GM18517 (cell line): Measurements from ENCODE around the gene ECM2.

ENCODE experiments used
- ATAC-seq: cut with Tn5 transposase; IDR thresholded peaks from one replicate; pipeline ENCODE4 v1.9.1; 2021; ENCODE audit warnings: mild to moderate bottlenecking, moderate library complexity; ENCODE audit not compliant: unreplicated experiment

ECM2 gene

DNA sequence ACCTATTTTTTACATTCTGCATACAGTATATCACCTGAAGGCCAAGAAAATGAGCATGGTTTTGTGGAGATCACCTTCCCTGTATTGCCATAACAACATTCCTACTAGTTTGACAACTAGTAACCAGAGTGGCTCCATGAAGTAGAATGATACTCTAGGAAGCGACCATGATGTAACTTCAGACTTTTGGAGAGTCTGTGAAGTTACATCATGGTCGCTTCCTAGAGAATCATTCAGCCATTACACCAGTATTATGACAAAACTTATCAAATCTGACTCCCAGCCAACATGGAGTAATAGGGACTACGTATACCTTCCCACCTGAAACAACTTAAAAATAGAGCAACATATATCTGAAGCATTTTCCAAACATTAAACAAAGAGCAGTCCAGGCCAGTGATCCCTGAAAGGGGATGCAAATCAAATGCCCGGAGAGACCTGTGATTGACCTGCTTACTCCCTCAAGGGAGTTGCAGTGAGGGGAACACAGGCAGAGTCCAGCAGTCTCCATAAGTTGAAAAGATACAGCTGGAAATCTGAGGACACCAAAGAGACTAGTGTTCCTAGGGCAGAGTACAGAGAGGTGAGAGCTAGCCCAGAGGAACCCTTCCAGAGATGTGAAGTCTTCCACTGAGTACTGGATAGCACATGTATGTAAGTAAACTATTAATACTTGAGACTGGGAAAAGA lies 7.8 kb downstream of the ECM2 start:
- ATAC-seq, result no peak

GRCh38 chr9:92527291-92527828 lies 8.4 kb downstream of the ECM2 start:
- no peak for ATAC-seq

GRCh38 chr9:92525306-92525705 lies 10.5 kb downstream of the ECM2 start:
- no peak for ATAC-seq

- no peak for ATAC-seq
These were observed 10.9 kb downstream of the ECM2 start for GRCh38 chr9:92524881-92525280.

GRCh38 chr9:92522983-92523970 lies 12.5 kb downstream of the ECM2 start:
- ATAC-seq, result no peak

DNA sequence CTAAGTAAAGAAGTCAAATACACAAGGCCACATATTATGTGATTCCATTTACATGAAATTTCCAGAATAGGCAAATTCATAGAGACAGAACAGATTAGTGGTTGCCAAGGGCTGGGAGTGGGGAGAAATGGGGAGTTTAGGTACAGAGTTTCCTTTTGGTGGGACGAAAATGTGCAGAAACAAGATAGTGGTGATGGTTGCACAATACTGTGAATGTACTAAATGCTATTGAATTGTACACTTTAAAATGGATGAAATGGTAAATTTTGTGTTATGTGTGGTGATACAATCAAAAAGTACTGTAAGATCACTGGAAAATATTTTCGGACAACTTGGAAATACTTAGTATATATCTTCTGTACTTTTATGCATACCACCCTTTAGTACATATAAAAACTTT lies 15.0 kb downstream of the ECM2 start:
- no peak for ATAC-seq

DNA sequence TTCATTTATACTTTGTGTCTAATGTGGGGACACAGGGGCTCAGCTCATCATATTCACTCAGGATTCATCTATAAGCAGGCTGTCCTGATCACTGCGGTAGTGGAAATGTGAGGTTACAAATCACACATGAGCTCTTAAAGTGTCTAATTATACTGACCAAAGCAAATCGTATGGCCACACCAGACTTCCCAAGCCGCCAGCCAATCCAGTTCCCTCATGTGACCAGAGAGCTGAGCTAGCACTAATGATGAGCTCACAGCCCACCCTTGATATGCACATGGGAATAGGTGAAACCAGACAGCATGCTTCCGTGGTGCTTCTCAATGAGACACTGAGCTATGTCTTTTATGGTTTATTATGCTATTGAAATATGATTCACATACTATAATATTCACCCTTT lies 17.6 kb downstream of the ECM2 start:
- no peak for ATAC-seq

- ATAC-seq, result no peak
These were observed 18.7 kb downstream of the ECM2 start for GRCh38 chr9:92517046-92517445.

- ATAC-seq, result no peak
These were observed 19.3 kb downstream of the ECM2 start for GRCh38 chr9:92516521-92516920.

GRCh38 chr9:92514635-92515034 lies 21.2 kb downstream of the ECM2 start:
- no peak for ATAC-seq

- no peak for ATAC-seq
These were observed 22.4 kb downstream of the ECM2 start for GRCh38 chr9:92513349-92513748.

GRCh38 chr9:92512622-92513021 lies 23.2 kb downstream of the ECM2 start:
- no peak for ATAC-seq

DNA sequence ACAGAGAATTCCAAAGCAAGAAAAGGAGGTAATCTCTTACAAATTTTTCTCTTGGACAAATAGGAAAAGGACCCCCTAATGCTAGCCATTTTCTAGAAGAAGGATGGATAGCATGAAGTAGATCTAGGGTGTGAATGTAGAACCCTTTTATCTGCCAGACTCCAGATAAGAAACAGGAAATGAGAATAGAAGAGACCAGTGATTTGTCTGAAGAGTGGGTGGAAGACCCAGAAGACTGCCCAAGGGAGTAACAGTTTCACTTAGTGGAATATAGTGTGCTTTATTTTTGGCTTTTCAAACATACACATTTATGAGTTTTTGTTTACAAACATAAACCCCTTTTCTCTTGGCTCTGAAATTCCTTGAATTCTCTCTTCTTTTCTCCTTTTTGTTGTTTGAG lies 25.0 kb downstream of the ECM2 start:
- no peak for ATAC-seq

DNA sequence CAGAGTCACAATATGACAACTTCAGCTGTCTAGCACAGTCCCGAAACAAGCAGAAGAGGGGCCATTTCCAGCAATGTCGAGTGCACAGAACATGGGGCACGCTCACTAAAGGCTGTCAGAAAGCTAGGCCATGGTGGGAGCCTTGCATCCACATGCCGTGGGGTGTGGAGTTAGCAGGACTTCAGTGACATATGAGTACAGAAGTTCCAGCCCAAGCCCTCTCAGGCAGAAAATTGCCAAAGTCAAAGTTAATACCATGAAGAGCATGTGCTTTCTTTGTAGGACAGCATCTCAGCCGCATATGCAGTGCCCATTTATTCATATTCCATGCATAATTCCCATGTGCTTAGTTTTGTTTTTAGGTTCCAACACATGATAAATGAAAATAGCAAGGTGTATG lies 26.7 kb downstream of the ECM2 start:
- no peak for ATAC-seq

DNA sequence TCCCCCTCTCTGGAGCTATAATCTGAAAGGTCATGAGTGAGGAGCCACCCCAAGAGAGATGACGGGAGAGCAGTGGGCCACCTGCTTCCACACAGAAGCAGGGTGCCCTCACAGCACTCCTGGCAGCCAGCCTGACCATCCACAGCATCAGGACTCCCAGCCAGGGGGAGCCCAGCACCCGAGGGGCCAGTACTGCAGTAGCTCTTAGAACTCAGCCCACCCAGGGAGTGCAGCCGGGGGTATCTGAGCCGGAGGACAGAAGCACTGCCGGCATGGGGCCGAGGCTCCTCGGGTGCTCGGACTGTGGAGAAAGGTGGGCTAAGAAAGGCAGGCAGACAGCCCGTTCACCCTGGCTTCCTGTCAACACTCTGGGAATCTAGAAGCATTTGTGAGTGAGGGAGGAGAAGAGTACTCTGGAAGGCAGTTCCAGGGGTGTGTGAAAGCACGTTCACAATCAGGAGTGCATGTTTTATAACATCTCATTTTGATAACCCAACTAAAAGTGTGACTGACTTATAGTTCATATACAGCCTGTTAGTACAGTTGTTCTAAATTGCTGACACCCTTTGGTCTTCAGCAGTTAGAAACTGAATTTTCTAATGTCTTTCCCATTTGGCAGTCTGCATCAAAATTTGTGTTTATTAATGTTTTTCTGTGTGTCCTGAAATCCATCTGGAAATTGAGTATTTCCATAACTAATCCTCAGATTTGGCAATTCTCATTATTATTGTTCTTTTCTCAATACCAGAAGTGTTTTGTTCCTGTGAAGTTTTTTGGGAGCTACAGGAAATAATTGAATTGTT lies 27.6 kb downstream of the ECM2 start:
- no peak for ATAC-seq

GRCh38 chr9:92507496-92507895 lies 28.3 kb downstream of the ECM2 start:
- ATAC-seq, result no peak

GRCh38 chr9:92507005-92507404 lies 28.8 kb downstream of the ECM2 start:
- no peak for ATAC-seq

- no peak for ATAC-seq
These were observed 29.5 kb downstream of the ECM2 start for GRCh38 chr9:92506184-92506857.

DNA sequence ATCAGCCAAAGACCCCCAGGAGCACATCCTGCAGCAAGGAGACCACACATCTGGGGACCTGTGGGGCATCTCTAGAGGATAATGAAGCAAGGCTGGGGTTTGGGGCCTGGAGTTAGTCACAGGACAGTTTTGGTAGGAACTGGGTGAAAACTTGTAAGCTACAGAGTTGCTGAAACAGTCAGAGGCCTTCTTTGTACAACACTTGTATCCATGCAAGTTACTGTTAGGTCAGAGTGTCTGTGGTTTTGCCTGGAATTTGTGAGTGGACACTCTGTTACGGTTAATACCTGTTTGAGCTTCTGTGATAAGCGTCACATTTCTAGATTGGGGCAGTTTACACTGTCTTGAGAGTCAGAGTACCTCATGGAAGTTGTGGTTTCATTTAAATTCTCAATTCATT lies 30.9 kb downstream of the ECM2 start:
- ATAC-seq, result no peak

GRCh38 chr9:92503156-92503555 lies 32.6 kb downstream of the ECM2 start:
- ATAC-seq, result no peak
